NCI-H1930 (cell line): ENCODE results near the gene CCR9.
"Not testable (repeated sequence)": the region's sequence is repeated elsewhere in the genome, so short reads cannot be mapped to it uniquely, and the experiment has no call there.

ENCODE experiments used
- DNase-seq, 2 experiments: peaks; one replicate each; lab custom pipeline; 2025; lab: John Stamatoyannopoulos, UW

CCR9 gene, protein sequence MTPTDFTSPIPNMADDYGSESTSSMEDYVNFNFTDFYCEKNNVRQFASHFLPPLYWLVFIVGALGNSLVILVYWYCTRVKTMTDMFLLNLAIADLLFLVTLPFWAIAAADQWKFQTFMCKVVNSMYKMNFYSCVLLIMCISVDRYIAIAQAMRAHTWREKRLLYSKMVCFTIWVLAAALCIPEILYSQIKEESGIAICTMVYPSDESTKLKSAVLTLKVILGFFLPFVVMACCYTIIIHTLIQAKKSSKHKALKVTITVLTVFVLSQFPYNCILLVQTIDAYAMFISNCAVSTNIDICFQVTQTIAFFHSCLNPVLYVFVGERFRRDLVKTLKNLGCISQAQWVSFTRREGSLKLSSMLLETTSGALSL

DNA sequence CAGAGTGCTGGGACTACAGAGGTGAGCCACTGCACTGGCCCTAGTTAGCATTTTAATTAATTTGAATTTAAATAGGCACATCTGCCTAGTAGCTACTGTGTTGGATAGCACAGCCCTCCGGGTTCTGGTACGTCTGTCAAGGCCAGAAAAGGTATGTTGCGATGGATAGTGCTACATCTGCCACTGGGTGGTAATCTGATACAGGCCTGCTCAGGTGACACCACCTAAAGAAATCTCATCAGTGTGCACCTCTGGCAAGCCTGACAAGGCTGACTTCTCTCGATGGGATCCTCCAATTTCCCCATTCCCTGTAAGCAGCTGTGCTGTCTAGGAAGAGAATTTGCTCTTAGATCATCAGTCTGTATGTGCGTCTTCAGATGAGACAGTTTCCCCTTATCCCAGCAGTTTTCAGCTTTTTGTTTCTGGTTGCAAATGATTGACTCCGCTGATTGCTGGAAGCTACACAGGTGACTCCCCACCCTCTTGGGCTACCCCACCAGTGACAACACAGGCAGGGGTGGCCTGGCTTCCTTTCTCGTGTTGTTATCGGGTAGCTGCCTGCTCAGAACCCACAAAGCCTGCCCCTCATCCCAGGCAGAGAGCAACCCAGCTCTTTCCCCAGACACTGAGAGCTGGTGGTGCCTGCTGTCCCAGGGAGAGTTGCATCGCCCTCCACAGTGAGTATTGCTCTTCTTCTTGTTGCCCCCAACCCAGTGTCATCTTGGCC, at the start of gene CCR9:
CCR9 (plus strand) TSS at position 565 of the 727 bp plus-strand sequence. CDS start 8,391 bp downstream, outside the sequence.
- DNase-seq: no peak

DNA sequence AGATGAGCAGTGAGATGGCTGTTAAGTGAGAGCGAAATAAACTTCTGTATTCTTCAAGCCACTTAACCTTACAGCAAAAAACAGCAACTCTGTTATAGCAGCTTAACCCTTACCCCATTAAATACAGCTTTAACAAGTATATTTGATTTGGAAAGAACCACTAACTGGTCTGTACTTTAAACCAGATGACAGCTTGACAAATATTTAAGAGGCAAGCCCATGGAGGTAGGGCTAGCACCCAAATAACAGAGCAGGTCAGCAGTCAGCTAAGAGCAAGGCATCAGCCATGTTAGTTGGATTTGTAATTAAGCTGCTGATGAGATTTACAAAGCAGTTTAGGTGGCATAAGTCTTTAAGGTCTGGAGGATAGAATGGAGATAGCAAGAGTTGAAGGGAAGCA, 47.9 kb upstream of the CCR9 start:
- DNase-seq: no peak

DNA sequence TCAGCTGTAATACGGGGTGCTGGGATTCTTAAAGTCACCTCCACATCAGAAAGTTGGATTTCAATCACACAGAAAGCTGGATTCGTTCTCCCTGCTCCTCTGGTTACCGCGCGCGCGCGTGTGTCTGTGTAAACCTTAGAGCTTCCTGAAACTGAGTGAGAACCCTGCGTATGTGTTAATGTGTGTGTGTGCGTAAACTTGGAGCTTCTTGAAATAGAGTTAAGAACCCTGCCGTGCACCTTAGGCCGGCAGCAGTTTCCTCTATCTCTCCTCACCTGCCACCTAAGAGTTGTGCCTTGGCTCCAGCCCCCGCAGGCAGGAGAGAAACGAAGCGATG, 45.0 kb upstream of the CCR9 start:
- DNase-seq: no peak

DNA sequence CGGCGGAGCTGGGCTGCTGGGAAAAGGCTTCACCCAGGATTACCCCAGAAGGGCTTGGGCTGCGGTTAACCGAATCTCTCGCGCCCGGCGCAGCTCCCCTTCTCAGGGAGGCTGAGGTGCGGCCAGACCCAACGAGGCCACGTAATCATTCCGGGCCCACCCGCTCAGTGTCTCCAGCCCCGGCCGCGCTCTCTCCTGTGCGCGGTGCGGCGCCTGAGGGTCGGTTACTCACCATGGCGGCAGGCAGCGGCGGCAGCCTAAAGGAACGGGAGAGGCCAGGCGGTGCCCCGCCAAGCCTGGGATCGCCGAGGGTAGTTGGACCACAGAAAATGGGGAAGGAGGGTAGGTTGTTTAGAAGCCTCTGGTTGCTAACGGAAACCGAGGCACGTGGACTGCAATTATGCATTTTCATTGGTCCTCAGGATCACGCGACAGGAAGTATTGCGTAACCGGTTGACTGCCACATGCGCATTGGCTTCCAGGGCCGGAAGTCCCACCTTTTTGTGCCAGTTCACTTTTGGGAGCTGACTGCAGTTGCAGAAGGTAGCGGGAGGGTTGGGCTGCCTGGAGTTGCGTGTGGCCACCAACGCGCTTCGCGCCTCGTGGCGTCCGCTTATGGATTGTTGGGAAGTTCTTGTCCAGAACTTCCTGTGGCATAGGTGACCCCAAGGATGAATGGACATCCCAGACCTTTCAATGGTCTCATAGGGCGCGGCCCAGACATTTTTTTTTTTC, 44.4 kb upstream of the CCR9 start, which contains the start of gene LZTFL1:
LZTFL1 (minus strand) TSS at position 363 of the 735 bp plus-strand sequence; CDS start at position 235, 128 bp downstream.
- DNase-seq: peak; percentile 69 to 85

- no peak for DNase-seq
Measured at GRCh38 chr3:45842851-45843625, 43.3 kb upstream of the CCR9 start.

GRCh38 chr3:45844616-45845015, 41.7 kb upstream of the CCR9 start:
- DNase-seq: no peak

DNA sequence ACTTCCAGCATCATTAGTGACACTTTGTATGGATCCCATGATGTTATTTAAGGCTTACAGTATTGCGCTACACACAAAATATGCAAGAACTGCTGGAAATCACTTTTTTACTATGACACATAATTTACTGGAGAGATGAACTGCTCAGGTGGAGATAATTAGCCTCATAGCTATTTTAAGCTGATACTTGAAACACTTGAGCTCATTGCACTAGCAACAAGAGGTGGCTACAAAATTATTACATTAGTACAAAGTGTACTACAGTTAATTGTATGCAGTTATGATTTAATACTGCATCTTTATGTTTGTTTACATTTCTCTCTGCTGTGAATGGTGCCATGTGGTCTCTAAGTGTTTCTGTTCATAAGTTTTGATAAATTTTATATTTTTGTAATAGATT, 38.0 kb upstream of the CCR9 start:
- DNase-seq: no peak

DNA sequence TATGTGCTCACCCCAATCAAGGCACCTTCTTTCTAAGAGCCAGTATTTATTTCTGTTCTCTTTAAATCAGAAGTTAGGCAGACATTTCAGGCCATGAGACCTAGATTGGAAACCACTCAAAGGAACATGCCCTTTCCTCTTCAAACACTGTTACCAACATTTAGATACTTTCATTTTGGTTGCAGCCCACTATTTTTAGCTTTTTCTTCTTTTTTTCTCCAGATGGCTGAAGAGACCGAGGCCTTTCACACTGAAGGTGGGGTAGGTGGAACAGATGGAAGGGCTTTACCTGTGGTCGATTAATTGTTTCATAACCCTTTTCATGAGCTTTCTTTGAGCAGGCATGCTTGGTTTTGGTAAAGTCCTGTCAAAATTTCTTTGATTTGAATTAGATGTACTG, 33.5 kb upstream of the CCR9 start:
- DNase-seq: no peak

DNA sequence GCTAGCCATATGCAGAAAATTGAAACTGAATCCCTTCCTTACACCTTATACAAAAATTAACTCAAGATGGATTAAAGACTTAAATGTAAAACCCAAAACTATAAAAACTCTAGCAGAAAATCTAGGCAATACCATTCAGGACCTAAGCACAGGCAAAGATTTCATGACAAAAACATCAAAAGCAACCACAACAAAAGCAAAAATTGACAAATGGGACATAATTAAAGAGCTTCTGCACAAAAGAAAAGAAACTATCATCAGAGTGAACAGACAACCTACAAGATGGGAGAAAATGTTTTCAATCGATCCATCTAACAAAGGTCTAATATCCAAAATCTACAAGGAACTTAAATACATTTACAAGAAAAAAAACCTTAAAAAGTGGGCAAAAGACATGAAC, 30.0 kb upstream of the CCR9 start:
- DNase-seq: not testable (repeated sequence)

- DNase-seq: not testable (repeated sequence)
Measured at GRCh38 chr3:45857024-45857423, 29.3 kb upstream of the CCR9 start.

GRCh38 chr3:45858809-45859543, 27.4 kb upstream of the CCR9 start:
- DNase-seq: no peak

DNA sequence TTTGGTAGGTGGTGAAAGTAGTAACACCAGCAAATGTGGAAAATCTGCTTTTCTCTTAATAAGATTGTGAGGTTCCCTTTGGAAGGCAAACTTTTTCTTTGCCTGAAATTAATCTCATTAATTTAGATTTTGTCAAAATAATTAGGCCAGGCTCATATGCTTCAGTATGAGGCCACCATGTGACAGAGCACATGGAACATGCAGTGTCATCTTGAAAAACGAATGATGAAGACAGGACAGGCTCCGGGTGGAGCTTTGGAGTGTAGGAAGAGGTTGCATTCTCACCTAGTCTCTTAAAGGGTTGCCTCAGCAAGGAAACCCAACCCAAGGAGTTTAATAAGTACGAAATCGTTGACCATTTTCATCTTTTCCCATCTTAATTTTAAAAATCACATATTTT, 25.9 kb upstream of the CCR9 start:
- DNase-seq: no peak

DNA sequence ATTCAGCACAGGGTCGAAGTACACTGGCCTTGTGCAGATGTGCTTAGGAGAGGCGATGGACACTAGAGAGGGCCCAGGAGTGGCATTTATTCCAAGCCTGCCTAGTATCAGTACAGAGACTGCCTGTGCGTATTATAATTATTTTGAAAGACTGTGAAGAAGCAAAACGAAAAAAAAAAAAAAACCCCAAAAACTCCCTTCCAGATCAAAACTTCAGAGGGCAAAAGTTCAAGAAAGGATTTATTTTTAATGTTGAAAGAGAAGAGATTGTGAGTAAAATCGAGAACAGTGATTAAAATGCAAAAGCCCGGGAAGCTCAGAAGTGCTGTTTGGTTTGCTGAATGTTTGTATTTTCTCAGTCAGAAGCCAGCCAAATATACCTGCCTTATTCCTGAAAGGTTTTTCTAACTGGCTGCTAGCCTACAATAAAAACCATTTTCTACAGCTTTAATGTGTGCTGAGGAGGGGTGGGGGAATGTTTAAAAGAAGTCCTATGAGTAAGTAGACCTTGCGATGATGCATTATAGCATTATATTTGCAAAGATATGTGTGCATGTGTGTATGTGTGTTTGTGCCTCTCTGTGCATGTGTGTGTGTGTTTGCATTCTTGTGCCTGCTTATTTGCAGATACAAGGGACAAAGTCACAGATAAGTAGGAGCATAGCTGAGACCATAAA, 25.2 kb upstream of the CCR9 start:
- DNase-seq: no peak

- DNase-seq: no peak
Measured at GRCh38 chr3:45864760-45865519, 21.4 kb upstream of the CCR9 start.

DNA sequence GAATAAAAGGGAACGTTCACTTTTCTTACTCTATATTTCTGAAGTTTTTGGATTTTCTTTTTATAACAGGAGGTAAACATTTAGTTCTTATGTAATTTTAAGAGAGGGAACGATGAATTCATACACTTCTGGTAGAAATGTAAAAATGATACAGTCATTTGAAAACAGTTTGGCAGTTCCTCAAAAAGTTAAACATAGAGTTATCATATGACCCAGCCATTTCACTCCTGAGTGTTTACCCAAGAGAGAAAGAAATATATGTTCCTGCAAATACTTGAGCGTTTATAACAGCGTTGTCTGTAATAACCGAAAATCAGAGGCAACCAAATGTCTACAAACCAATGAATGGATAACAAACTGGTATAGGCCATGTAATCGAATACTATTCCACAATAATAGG, 20.8 kb upstream of the CCR9 start:
- no peak for DNase-seq

DNA sequence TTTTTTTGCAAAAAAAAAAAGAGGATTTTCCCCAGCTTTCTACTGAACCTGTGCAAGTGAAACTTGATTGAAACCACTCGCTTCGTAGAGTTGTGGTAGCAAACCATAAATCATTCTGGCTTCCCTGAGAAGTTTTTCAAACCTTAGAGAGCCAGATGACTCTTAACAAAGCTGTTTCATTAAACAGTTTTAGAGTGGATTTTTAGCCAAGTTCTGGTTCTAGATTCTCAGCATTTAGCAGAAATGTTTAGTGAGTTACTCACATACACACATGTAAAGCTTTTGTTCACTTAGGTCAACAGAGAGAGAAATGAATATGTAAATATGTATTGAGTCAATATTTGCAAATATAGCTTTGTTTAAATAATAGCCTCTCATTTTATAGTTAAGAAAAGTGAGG, 18.1 kb upstream of the CCR9 start:
- DNase-seq: no peak

GRCh38 chr3:45868650-45869049, 17.7 kb upstream of the CCR9 start:
- DNase-seq: no peak

DNA sequence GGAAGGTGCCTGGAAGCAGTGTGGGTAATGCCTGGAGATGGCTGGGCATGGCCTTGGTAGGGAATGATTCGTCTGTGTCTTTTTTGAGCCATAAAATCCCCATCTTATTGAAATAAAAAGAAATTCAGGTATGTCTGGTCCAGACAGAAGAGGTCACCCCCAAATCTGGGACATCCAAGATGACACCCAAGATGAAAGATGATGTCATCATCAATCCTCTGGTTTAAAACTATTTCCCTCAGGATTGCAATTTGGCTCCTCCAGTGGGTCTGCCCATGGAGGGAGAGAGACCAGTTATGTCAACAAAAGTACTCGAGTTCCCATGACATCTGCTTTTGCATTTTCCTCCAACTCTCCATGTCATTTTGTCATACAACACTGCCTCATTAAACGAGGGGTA, 16.7 kb upstream of the CCR9 start:
- DNase-seq: no peak

GRCh38 chr3:45870099-45870498, 16.2 kb upstream of the CCR9 start:
- no peak for DNase-seq

DNA sequence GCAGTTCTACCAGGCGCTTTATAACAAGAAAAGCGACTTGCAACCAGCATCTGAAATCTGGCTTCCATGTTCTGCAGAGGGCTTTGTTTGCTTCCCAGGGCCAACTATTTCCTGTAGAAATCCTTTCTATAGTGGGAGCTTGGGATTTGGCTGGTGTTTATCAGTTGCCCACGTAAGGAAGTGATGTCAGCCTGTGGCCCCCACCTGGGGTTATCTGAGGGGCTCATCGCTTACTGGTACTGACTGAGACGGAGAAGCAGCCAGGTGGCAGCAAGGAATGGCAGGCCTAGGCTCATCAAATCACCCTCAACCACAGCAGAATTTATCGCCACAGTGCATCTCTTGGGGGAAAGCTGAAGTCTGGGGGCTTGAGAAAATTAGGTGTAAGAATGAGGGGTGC, 14.6 kb upstream of the CCR9 start:
- no peak for DNase-seq
